ENCODE measurements around the gene ECHS1. TPM values are rescaled to one million over a fixed set of nuclear protein-coding genes. Genes with fewer than 3 reads are reported as not detected.

Gene ECHS1
- total RNA-seq, 1 experiment from 2014 or later = 53.5 TPM

GRCh38 chr10:133355266-133355665, 17.9 kb downstream of the ECHS1 start:
- BruUV-seq (replicated peaks) = no TSS peak
- H3K27ac Mint-ChIP-seq (ENCODE audit: unreplicated experiment) = no peak overlapping the region
- no peaks in the 10 kb centered on the region for H3K27me3 Mint-ChIP-seq (ENCODE audit: unreplicated experiment)
- intact Hi-C loops (cut with micrococcal nuclease; ENCODE audit: unreplicated experiment) = no loop called here
- H3K9me3 Mint-ChIP-seq (ENCODE audit: low read depth, unreplicated experiment) = no peaks in the 10 kb centered on the region
- TF ChIP-seq CTCF (IDR thresholded peaks at IDR 0.05; ENCODE audit: unreplicated experiment) = no peak
- H3K36me3 Mint-ChIP-seq (ENCODE audit: insufficient read depth, unreplicated experiment) = no peaks in the 10 kb centered on the region
- no peak overlapping the region for H3K4me3 Mint-ChIP-seq (ENCODE audit: low read depth, unreplicated experiment)
- no peak for DNase-seq
- H3K4me1 Mint-ChIP-seq (ENCODE audit: low read depth, unreplicated experiment) = no peaks in the 10 kb centered on the region
- CTCF ChIA-PET = no interaction called here

- Mint-ChIP-seq H3K36me3 (ENCODE audit: insufficient read depth, unreplicated experiment) (no peaks in the 10 kb centered on the region), H3K4me3 (ENCODE audit: low read depth, unreplicated experiment) (no peak overlapping the region), H3K27me3 (ENCODE audit: unreplicated experiment) (no peaks in the 10 kb centered on the region), H3K27ac (ENCODE audit: unreplicated experiment) (no peak overlapping the region), H3K9me3 (ENCODE audit: low read depth, unreplicated experiment) (no peaks in the 10 kb centered on the region), H3K4me1 (ENCODE audit: low read depth, unreplicated experiment) (no peaks in the 10 kb centered on the region)
- intact Hi-C loops (cut with micrococcal nuclease; ENCODE audit: unreplicated experiment) = no loop called here
- CTCF ChIA-PET = no interaction called here
- no peak for DNase-seq
- TF ChIP-seq CTCF (IDR thresholded peaks at IDR 0.05; ENCODE audit: unreplicated experiment) = no peak
- no TSS peak for BruUV-seq (replicated peaks)
These were observed 18.4 kb downstream of the ECHS1 start for GRCh38 chr10:133354672-133355240.

- BruUV-seq (replicated peaks) = no TSS peak
- H3K9me3 Mint-ChIP-seq (ENCODE audit: low read depth, unreplicated experiment) = no peaks in the 10 kb centered on the region
- H3K27ac Mint-ChIP-seq (ENCODE audit: unreplicated experiment) = no peak overlapping the region
- intact Hi-C loops (cut with micrococcal nuclease; ENCODE audit: unreplicated experiment) = no loop called here
- no peak for TF ChIP-seq CTCF (IDR thresholded peaks at IDR 0.05; ENCODE audit: unreplicated experiment)
- CTCF ChIA-PET = no interaction called here
- no peaks in the 10 kb centered on the region for H3K27me3 Mint-ChIP-seq (ENCODE audit: unreplicated experiment)
- no peak for DNase-seq
- no peaks in the 10 kb centered on the region for H3K36me3 Mint-ChIP-seq (ENCODE audit: insufficient read depth, unreplicated experiment)
- no peaks in the 10 kb centered on the region for H3K4me1 Mint-ChIP-seq (ENCODE audit: low read depth, unreplicated experiment)
- H3K4me3 Mint-ChIP-seq (ENCODE audit: low read depth, unreplicated experiment) = no peak overlapping the region
These were observed 19.1 kb downstream of the ECHS1 start for GRCh38 chr10:133353988-133354605.

GRCh38 chr10:133353202-133353959, 19.8 kb downstream of the ECHS1 start:
- Mint-ChIP-seq H3K27ac (ENCODE audit: unreplicated experiment) (no peak overlapping the region), H3K4me1 (ENCODE audit: low read depth, unreplicated experiment) (no peaks in the 10 kb centered on the region), H3K9me3 (ENCODE audit: low read depth, unreplicated experiment) (no peaks in the 10 kb centered on the region), H3K36me3 (ENCODE audit: insufficient read depth, unreplicated experiment) (no peaks in the 10 kb centered on the region), H3K4me3 (ENCODE audit: low read depth, unreplicated experiment) (no peak overlapping the region), H3K27me3 (ENCODE audit: unreplicated experiment) (no peaks in the 10 kb centered on the region)
- TF ChIP-seq CTCF (IDR thresholded peaks at IDR 0.05; ENCODE audit: unreplicated experiment) = no peak
- no peak for DNase-seq
- no TSS peak for BruUV-seq (replicated peaks)
- CTCF ChIA-PET = no interaction called here
- intact Hi-C loops (cut with micrococcal nuclease; ENCODE audit: unreplicated experiment) = no loop called here
